GM12892 (cell line): ENCODE data around the gene ZNF282.
"Not testable (repeated sequence)": the region's sequence is repeated elsewhere in the genome, so short reads cannot be mapped to it uniquely, and the experiment has no call there.

ENCODE experiments used
- DNase-seq: peaks from one replicate; pipeline ENCODE4 v3.0.0; 2011; ENCODE audit not compliant: insufficient read length
- FAIRE-seq: peaks from 2 replicates; lab custom pipeline; 2011; peaks lifted over from hg19 to GRCh38; lab: Jason Lieb, UNC
- POLR2A ChIP-seq: IDR thresholded peaks from 2 replicates; pipeline ENCODE4 v1.6.1; 2011; ENCODE audit warnings: low read depth, low read length, control low read depth
- POLR2AphosphoS5 ChIP-seq: IDR thresholded peaks from 2 replicates; pipeline ENCODE4 v1.6.1; 2011; ENCODE audit warnings: low read depth, low read length, control low read depth
- TAF1 ChIP-seq: IDR thresholded peaks from 2 replicates; pipeline ENCODE4 v1.6.1; 2011; ENCODE audit warnings: low read depth, mild to moderate bottlenecking, control low read depth, low read length, borderline replicate concordance

ZNF282 gene

DNA sequence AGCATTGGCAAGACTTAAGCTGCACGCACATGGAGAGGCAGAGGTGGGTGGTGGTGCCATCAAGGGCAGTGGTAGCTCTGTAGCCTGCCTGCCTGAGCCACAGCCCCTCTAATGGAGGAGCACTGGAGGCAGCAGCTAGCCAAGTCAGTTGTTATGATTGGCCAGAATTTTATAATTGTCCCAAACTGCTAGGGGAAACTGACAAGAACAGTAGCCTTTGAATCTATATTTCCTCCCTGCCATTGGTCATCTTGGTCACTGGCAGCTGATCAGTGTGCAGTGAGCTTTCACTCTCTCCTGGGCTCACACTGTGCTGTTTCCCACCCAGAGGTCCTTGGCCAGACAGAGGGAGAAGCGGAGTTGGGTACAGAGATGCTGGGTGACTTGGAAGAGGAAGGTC, 57.0 kb downstream of the ZNF282 start:
- FAIRE-seq = no peak

DNA sequence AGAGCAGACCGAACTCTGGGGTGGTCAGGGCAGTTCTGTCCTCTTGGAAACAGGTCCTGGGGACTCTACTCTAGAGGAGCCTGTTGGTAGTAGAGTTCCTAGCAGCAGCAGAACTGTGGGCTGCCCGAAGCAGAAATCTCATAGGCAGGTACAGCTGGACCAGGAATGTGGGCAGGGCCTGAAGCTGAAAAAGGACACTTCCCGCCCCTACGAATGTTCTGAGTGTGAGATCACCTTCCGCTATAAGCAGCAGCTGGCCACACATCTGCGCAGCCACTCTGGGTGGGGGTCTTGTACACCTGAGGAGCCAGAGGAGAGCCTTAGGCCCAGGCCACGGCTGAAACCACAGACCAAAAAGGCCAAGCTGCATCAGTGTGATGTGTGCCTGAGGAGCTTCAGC, 58.3 kb downstream of the ZNF282 start:
- FAIRE-seq = no peak
- no peak for DNase-seq
- TF ChIP-seq TAF1 (no peak), POLR2AphosphoS5 (no peak), POLR2A (no peak)

More for the DNA sequence above, 57.0 kb downstream of the ZNF282 start:
- no peak for DNase-seq
- TF ChIP-seq TAF1 = no peak
- no peak for TF ChIP-seq POLR2AphosphoS5
- no peak for TF ChIP-seq POLR2A

DNA sequence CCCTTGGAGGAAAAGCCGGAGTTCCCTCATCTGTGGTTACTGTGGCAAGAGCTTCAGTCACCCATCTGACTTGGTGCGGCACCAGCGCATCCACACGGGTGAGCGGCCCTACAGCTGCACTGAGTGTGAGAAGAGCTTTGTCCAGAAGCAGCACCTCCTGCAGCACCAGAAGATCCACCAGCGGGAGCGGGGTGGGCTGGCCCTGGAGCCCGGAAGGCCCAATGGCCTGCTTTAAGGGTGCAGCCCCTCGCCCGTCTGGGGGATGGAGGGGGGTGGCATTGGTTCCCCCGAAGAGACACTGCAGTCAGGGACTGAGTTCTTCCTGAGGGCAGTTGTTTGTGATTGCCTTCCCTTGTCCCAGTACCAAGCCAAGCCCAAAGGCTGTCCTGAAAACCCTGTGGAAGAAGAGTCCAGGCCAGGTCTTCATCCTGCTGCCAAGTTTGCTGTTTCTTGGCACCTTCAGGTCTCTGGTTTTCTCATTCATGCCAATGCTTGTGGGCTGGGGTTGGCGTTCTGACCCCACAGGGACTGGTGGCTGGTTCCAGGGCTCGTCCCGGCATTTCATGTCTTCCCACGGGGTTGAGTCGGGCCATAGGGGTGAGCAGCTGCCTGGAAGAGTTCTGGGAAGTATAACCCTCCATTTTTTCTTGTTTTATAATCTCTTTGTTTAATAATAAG, 59.0 kb downstream of the ZNF282 start:
- no peak for TF ChIP-seq TAF1
- no peak for TF ChIP-seq POLR2A
- no peak for TF ChIP-seq POLR2AphosphoS5
- FAIRE-seq = no peak
- DNase-seq = no peak

DNA sequence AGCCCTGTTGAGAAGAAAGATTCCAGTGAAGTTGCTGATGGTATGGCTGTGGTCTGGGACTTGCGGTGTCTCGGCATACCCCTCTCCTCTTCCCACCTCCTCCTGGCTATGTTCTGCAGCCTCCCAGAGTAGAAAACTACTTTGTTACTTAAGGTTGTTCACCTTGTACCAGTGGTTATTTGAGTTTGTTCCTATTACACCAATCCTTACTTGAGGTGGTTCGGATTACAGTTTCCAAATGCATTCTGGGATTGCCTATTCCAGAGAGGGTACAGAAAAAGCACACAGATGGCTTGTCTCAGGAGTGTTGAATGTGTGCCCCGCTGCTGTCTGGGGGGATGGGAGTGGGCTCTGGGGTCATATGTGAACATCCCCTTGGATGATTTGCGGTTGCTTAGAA, 59.8 kb downstream of the ZNF282 start:
- FAIRE-seq = no peak

DNA sequence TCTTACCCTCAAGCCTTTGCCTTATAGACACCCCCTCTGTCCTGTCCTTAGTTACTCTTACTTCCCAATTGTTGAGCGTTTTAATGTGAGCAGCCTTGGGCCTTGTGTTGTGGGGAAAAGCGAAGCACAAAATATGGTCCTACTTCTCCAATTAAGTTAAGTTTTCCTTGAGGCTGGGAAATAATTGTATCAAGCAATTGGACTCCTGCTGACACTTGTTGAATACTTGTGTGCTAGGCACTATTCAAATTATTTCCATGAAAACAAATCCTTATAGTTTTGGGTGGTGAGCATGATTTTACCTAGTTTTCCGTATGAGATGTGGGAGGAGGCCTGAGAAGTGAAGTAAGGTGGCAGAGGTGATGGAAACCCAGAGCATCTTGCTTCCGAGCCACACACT, 61.2 kb downstream of the ZNF282 start:
- no peak for DNase-seq
- no peak for FAIRE-seq
- TF ChIP-seq POLR2AphosphoS5 = no peak
- TF ChIP-seq POLR2A = no peak
- TF ChIP-seq TAF1 = no peak

More for the DNA sequence above, 59.8 kb downstream of the ZNF282 start:
- DNase-seq = no peak
- TF ChIP-seq POLR2AphosphoS5 (no peak), TAF1 (no peak), POLR2A (no peak)

DNA sequence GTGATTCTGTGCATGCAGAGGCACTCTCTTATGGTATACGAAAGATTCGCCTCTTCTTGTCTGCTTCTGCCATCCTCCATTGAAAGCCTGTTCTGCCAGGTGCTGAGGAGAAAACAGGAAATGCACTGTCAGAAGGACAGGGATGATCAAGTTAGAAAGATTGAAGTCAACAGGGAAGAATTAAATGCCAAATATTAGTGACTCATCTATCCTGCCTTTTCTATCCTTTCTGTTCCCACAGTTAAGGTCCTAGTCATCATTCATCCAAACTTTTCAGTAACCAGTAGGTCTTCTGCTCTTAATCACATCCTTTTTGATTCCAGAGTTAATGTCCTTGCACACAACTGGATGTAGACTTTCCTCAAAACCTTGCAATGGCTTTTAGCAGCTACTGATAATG, 61.8 kb downstream of the ZNF282 start:
- no peak for FAIRE-seq

DNA sequence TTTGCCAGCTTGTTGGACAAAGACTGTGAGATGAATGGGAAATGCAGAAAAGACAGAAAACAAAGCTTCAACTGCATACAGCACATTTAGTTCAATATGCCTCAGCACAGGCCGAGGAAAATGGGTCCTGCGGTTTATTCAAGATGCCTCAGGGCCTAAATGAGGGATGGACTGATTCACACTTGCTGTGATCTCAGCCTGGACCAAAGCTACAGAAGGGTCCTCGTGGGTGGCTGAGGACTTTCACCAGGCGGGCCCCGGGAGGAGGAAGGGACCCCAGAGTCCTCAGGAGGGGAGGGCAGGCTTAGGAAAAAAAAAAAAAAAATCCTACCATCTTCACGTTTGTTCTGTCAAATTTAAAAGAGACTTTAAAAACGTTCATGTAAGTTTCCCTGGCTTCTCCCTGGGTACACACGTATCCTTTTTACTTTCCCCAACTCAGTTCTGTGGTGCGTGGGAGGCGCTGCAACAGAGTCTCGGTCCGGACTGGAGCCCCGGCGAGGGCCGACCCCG, 66.0 kb downstream of the ZNF282 start:
- DNase-seq (no peak), FAIRE-seq (peak; percentile 40)
- TF ChIP-seq POLR2AphosphoS5 = no peak
- no peak for TF ChIP-seq TAF1
- no peak for TF ChIP-seq POLR2A

More for the DNA sequence above, 61.8 kb downstream of the ZNF282 start:
- DNase-seq = no peak
- TF ChIP-seq POLR2A = no peak
- no peak for TF ChIP-seq POLR2AphosphoS5
- no peak for TF ChIP-seq TAF1

DNA sequence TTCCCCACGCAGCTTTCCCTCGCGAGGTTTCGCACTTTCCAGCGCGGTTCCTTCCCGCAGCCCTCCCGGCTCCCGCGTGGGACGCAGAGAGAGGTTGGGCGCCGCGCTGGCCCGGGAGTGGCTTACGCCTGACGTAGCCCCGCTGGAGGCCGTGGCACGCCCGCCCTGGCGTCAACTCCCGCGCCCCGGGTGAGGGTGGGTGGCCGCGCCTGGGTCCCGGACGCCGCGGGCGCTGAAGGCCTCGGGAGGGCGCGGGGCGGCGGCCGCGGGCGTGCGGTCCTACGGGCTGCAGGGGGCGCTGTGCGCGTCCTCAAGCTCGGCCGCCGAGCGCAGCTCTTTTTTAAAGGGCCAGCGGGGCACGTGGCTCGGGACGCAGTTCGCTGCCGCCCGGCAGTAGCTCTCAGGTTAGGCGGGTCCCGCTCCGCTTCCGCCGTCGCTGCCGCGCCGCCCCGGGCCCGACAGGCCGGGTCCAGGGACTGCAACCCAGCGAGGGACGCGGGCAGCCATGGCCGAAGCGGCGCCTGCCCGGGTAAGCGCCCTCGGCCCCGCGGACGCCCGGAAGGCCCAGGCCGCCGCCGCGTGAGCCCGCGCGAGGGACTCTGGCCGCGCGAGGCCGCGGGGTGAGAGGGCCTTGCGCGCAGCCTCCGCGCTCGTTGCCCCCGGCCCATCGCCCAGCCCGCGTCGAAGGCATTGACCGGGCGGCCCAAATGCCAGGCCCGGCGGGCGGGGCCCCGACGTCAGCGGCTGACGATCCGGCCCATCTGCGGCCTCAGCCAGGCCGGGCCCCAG, 66.7 kb downstream of the ZNF282 start, which contains the start of gene ZNF783:
Gene ZNF783 (plus strand): TSS at position 368 of the 789 bp plus-strand sequence. CDS start 138 bp downstream, at position 506.
- FAIRE-seq (peak; percentile 67), DNase-seq (peak; percentile 90)
- TF ChIP-seq TAF1 (no peak), POLR2A (peak; percentile 58; the same call in 1 of the 2 replicates), POLR2AphosphoS5 (0 out of 2 replicates have a peak, but pooled peaks have one; percentile 13)

DNA sequence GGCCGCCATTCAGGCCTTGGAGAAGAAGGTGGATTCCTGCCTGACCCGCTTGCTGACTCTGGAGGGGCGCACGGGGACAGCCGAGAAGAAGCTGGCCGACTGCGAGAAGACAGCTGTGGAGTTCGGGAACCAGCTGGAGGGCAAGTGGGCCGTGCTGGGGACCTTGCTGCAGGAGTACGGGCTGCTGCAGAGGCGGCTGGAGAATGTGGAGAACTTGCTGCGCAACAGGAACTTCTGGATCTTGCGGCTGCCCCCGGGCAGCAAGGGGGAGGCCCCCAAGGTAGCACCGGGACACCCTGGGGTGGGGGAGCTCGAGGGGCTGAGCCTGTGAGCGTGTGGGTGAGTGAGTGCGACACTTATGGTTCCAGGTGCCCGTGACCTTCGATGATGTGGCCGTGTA, 71.1 kb downstream of the ZNF282 start:
- no peak for DNase-seq
- no peak for TF ChIP-seq POLR2AphosphoS5
- TF ChIP-seq POLR2A = no peak
- no peak for TF ChIP-seq TAF1
- FAIRE-seq = no peak

DNA sequence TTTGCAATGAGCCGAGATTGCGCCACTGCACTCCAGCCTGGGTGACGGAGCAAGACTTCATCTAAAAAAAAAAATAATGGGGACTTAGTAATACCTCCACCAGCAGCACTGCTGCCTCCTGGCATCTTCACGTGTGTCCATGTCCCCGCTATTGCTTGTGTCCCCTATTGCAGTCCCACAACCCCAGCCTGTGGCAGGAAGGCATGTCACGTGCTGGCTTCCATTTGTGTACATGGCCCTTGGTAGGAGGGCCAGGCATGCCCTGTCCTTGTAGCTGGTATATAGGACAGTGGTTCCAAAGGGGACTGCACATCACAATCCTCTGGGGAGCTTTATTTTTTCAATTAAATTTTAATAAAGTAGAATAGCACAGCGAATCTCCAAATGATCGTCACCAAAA, 72.4 kb downstream of the ZNF282 start:
- DNase-seq (no peak), FAIRE-seq (no peak)
- TF ChIP-seq POLR2A (no peak), POLR2AphosphoS5 (no peak), TAF1 (no peak)

DNA sequence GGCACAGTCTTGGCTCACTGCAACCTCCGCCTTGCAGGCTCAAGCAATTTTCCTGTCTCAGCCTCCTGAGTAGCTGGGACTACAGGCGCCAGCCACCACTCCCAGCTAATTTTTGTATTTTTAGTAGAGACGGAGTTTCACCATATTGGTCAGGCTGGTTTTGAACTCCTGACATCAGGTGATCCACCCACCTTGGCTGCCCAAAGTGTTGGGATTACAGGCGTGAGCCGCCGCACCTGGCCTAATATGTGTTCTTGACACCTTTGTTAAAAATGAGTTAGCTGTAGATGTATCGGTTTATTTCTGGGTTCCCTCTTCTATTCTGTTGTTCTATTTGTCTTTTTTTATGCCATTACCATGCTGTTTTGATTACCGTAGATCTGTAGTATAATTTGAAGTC, 79.1 kb downstream of the ZNF282 start:
- not testable (repeated sequence) for FAIRE-seq

More for the DNA sequence above, 79.1 kb downstream of the ZNF282 start:
- DNase-seq = not testable (repeated sequence)
